Measurements from ENCODE around the gene ZNRF1. TPM values are rescaled to one million over a fixed set of nuclear protein-coding genes. Genes with fewer than 3 reads are reported as not detected.

Gene ZNRF1
- total RNA-seq, 1 experiment from 2014 or later, result 5.9 TPM

DNA sequence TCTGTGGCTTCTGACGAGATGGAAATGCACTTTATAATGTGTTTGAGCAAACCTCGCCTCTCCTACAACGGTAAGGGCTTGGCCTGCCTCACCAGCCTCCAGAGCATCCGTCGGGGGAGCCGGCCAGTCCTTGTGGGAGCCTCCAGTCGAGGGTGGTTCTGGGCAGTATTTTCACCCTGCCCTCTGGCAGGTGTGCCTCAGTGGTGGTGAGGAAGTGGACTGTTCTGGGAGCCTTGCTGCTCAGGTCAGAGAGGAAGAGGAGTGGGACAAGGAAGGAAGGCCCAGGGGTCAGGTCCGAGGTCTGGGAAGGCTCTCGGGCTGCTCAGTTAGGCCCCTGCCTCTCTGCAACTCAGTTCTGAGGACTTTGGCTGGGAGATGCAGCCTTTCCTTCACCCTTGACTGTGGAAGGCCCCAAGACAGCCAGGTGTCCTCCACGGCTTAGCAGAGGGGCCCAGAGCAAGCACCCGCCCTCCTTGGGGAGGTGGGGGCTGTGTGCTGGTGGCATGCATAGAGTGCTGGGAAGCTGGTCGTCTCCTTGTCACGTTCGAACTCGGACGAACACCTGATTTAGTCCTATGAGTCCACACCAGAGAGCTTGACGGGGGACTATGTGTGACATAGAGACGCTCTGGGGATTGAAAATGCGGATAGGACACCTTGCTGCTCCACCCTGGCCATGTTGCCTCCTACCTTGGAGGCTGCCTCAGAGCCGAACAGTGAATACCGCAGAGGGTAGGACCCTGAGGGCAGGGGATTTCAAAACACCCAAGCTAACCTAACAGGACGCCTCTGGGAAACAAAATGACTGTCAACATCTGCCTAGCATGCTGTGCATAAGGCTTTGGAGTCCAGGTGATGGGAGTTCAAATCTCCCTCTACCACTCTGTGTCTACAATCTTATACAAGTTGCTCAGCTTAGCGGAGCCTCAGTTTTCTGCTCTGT is 95.0 kb downstream of the ZNRF1 start:
- Histone ChIP-seq H3K79me2 (ENCODE audit: low read length) (no peaks in the 10 kb centered on the region), H3K4me1 (ENCODE audit: low read length) (peaks cover 2% of the 10 kb centered on the region), H3K36me3 (ENCODE audit: insufficient read depth, low read length) (no peaks in the 10 kb centered on the region), H3K4me3 (ENCODE audit: low read length) (no peak overlapping the region), H3K9me2 (replicated peaks; ENCODE audit: insufficient read depth, low read length) (no peaks in the 10 kb centered on the region), H2AFZ (ENCODE audit: low read length) (no peak overlapping the region), H3K27me3 (ENCODE audit: low read length) (no peaks in the 10 kb centered on the region), H3K4me2 (ENCODE audit: low read depth, low read length, poor library complexity, severe bottlenecking) (no peak overlapping the region), H3K27ac (ENCODE audit: low read length) (no peak overlapping the region), H4K20me1 (ENCODE audit: insufficient read depth, low read depth, low read length) (no peaks in the 10 kb centered on the region), H3K9me3 (ENCODE audit: low read length) (no peaks in the 10 kb centered on the region), H3K9ac (ENCODE audit: low read length) (no peak overlapping the region)
- no peak for DNase-seq

DNA sequence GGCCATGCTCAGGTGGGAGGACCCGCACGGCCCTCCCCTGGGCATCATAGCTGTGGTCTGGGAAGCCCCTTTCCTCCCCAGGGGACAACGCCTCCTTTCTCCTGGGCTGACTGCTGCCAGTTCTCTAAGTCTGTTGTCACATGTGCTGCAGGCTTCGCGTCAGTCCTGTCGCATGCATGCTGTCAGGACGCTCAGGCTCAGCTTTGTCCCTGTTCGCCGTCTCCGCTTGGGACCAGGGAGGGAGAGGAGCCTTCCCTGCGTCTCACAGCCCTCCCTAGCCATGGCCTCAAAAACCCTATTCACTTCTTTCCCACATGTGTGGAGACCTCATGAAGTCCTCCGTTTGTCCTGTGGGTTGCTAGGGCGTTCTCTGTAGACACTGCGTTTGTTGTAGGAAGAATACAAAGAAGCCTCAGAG is 96.4 kb downstream of the ZNRF1 start:
- no peak for DNase-seq
- Histone ChIP-seq H3K4me1 (ENCODE audit: low read length) (peaks cover 14% of the 10 kb centered on the region), H3K79me2 (ENCODE audit: low read length) (no peaks in the 10 kb centered on the region), H3K27ac (ENCODE audit: low read length) (no peak overlapping the region), H3K9ac (ENCODE audit: low read length) (no peak overlapping the region), H4K20me1 (ENCODE audit: insufficient read depth, low read depth, low read length) (no peaks in the 10 kb centered on the region), H3K27me3 (ENCODE audit: low read length) (no peaks in the 10 kb centered on the region), H3K4me3 (ENCODE audit: low read length) (no peak overlapping the region), H2AFZ (ENCODE audit: low read length) (no peak overlapping the region), H3K36me3 (ENCODE audit: insufficient read depth, low read length) (no peaks in the 10 kb centered on the region), H3K9me3 (ENCODE audit: low read length) (no peaks in the 10 kb centered on the region), H3K9me2 (replicated peaks; ENCODE audit: insufficient read depth, low read length) (no peaks in the 10 kb centered on the region), H3K4me2 (ENCODE audit: low read depth, low read length, poor library complexity, severe bottlenecking) (no peak overlapping the region)

DNA sequence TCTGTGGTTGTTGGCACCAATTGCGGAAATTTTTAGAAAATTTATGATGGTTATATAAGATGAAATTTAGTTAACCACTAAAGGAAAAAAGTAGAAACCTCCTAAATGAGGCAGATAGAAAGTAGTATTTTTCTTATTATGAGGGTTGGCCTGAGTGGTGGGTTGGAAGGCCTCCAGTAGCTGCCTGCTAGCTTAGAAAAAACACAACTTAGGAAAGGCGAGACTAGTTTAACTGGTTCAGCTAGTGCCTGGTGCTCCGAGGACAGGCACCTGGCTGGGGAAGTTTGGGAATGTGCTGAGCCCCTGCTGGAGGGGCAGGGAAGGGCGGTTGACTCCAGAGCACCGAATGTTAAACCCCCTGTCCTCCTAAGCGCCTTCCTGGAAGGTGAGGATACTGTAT is 97.8 kb downstream of the ZNRF1 start:
- Histone ChIP-seq H3K4me3 (ENCODE audit: low read length) (no peak overlapping the region), H3K9ac (ENCODE audit: low read length) (no peak overlapping the region), H3K4me1 (ENCODE audit: low read length) (peaks cover 14% of the 10 kb centered on the region), H3K9me3 (ENCODE audit: low read length) (no peaks in the 10 kb centered on the region), H3K27ac (ENCODE audit: low read length) (no peak overlapping the region), H3K4me2 (ENCODE audit: low read depth, low read length, poor library complexity, severe bottlenecking) (no peak overlapping the region), H3K79me2 (ENCODE audit: low read length) (no peaks in the 10 kb centered on the region), H4K20me1 (ENCODE audit: insufficient read depth, low read depth, low read length) (no peaks in the 10 kb centered on the region), H3K9me2 (replicated peaks; ENCODE audit: insufficient read depth, low read length) (no peaks in the 10 kb centered on the region), H3K27me3 (ENCODE audit: low read length) (no peaks in the 10 kb centered on the region), H3K36me3 (ENCODE audit: insufficient read depth, low read length) (no peaks in the 10 kb centered on the region), H2AFZ (ENCODE audit: low read length) (no peak overlapping the region)
- no peak for DNase-seq

- H3K4me1 ChIP-seq (ENCODE audit: low read length), result peaks cover 14% of the 10 kb centered on the region
- H3K9ac ChIP-seq (ENCODE audit: low read length), result no peak overlapping the region
- H3K4me2 ChIP-seq (ENCODE audit: low read depth, low read length, poor library complexity, severe bottlenecking), result no peak overlapping the region
- H2AFZ ChIP-seq (ENCODE audit: low read length), result no peak overlapping the region
- no peaks in the 10 kb centered on the region for H3K79me2 ChIP-seq (ENCODE audit: low read length)
- no peaks in the 10 kb centered on the region for H3K27me3 ChIP-seq (ENCODE audit: low read length)
- no peaks in the 10 kb centered on the region for H4K20me1 ChIP-seq (ENCODE audit: insufficient read depth, low read depth, low read length)
- H3K9me3 ChIP-seq (ENCODE audit: low read length), result no peaks in the 10 kb centered on the region
- no peaks in the 10 kb centered on the region for H3K9me2 ChIP-seq (replicated peaks; ENCODE audit: insufficient read depth, low read length)
- H3K4me3 ChIP-seq (ENCODE audit: low read length), result no peak overlapping the region
- no peak for DNase-seq
- no peaks in the 10 kb centered on the region for H3K36me3 ChIP-seq (ENCODE audit: insufficient read depth, low read length)
- H3K27ac ChIP-seq (ENCODE audit: low read length), result no peak overlapping the region
Measured at GRCh38 chr16:75097191-75097761, 98.5 kb downstream of the ZNRF1 start.

DNA sequence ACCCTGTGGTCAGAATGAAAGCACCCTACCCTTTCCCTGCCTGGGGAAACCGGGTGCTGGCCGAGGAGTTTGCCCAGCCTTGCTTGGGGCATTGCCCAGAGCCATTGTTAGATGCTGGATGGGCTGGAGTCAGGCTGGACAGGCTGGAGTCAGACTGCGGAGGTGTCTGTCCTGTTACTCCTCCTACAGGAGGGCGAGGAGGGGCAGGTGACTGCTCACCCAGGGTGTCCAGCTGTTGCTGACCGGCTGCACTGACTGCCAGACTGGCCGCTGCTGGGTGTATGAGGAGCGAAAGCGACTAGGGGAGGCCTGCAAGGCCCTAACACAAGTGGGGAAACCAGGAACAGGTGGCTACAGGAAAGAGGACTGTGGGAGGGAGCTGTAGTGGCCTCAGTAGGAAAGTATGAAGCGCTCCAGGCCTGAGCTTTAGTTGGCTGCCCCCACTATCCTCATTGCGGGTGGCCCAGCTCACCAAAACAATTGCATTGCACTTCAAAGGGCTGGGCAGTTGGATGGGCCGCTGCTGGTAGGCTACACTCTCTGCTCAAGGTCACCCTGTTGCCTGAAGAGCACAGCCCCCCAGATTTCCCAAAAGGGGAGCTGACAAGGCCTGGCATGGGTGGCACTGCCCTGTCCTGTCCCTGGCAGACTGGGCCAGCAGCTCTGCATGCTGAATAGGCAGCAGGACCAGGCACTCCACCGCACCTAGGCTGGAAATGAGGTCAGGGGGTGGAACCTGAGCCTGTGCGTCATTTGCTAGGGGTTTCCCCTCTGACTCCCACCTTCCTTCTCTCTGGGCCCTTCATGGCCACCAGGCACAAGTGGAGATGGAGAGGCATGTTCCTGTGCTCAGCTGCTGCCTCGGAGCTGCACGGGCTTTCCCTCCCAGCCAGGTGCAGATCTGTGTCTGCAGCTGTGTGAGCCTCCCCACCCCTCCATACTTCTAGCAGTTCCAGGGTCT is 99.4 kb downstream of the ZNRF1 start:
- no peak overlapping the region for H2AFZ ChIP-seq (ENCODE audit: low read length)
- H4K20me1 ChIP-seq (ENCODE audit: insufficient read depth, low read depth, low read length), result no peaks in the 10 kb centered on the region
- DNase-seq, result no peak
- no peaks in the 10 kb centered on the region for H3K27me3 ChIP-seq (ENCODE audit: low read length)
- no peak overlapping the region for H3K27ac ChIP-seq (ENCODE audit: low read length)
- H3K36me3 ChIP-seq (ENCODE audit: insufficient read depth, low read length), result no peaks in the 10 kb centered on the region
- H3K79me2 ChIP-seq (ENCODE audit: low read length), result no peaks in the 10 kb centered on the region
- no peak overlapping the region for H3K4me2 ChIP-seq (ENCODE audit: low read depth, low read length, poor library complexity, severe bottlenecking)
- H3K9me2 ChIP-seq (replicated peaks; ENCODE audit: insufficient read depth, low read length), result no peaks in the 10 kb centered on the region
- no peaks in the 10 kb centered on the region for H3K9me3 ChIP-seq (ENCODE audit: low read length)
- no peak overlapping the region for H3K9ac ChIP-seq (ENCODE audit: low read length)
- peaks cover 14% of the 10 kb centered on the region for H3K4me1 ChIP-seq (ENCODE audit: low read length)
- no peak overlapping the region for H3K4me3 ChIP-seq (ENCODE audit: low read length)

GRCh38 chr16:75099075-75099667 is 100.3 kb downstream of the ZNRF1 start:
- Histone ChIP-seq H3K9ac (ENCODE audit: low read length) (no peak overlapping the region), H3K79me2 (ENCODE audit: low read length) (no peaks in the 10 kb centered on the region), H3K27ac (ENCODE audit: low read length) (no peak overlapping the region), H3K9me3 (ENCODE audit: low read length) (no peaks in the 10 kb centered on the region), H3K4me3 (ENCODE audit: low read length) (no peak overlapping the region), H3K27me3 (ENCODE audit: low read length) (no peaks in the 10 kb centered on the region), H3K9me2 (replicated peaks; ENCODE audit: insufficient read depth, low read length) (no peaks in the 10 kb centered on the region), H2AFZ (ENCODE audit: low read length) (no peak overlapping the region), H3K36me3 (ENCODE audit: insufficient read depth, low read length) (no peaks in the 10 kb centered on the region), H3K4me1 (ENCODE audit: low read length) (peaks cover 14% of the 10 kb centered on the region), H4K20me1 (ENCODE audit: insufficient read depth, low read depth, low read length) (no peaks in the 10 kb centered on the region), H3K4me2 (ENCODE audit: low read depth, low read length, poor library complexity, severe bottlenecking) (no peak overlapping the region)
- DNase-seq, result no peak

DNA sequence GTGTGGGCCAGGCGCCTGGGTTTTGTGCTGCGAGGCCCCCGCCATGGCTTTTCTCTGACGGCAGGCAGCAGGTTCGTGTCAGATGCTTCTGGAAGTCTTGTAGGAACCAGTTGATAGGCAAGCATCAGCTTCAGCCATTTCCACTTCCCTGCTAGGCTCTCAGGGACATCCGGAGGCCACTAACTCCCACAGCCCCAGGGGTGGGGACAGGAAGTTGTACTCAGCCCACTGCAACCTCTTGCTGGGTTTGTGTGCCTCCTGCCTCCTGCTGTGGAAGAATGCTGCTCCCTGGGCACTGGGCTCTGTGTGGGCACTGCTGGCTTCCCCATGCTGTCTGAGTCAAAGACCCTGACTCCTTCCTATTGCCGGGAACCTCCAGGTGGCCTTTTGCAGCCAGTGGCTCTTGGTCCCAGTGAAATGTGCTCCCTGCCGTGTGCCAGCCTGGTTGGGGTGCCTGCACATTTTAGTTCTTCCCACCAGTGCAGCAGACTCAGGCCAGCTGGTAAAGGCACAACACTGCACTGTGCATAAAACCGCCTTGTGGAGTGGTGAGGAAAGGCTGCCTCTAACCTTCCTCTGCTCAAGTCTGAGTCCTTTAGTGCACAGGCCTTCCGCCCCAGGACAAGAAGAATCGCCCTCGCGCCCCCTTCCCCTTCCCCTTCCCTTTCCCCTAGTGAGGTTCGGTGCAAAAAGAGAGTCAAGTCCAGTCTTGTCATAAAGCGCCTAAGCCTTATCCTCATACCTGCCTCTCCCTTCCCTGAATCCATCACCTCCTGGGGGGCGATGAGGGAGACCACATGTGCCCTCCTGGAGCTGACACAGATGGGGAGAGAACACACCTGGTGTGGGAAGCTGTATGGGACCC is 101.1 kb downstream of the ZNRF1 start:
- Histone ChIP-seq H4K20me1 (ENCODE audit: insufficient read depth, low read depth, low read length) (no peaks in the 10 kb centered on the region), H3K27ac (ENCODE audit: low read length) (no peak overlapping the region), H3K4me3 (ENCODE audit: low read length) (no peak overlapping the region), H2AFZ (ENCODE audit: low read length) (no peak overlapping the region), H3K4me2 (ENCODE audit: low read depth, low read length, poor library complexity, severe bottlenecking) (no peak overlapping the region), H3K9ac (ENCODE audit: low read length) (no peak overlapping the region), H3K36me3 (ENCODE audit: insufficient read depth, low read length) (no peaks in the 10 kb centered on the region), H3K9me2 (replicated peaks; ENCODE audit: insufficient read depth, low read length) (no peaks in the 10 kb centered on the region), H3K9me3 (ENCODE audit: low read length) (no peaks in the 10 kb centered on the region), H3K27me3 (ENCODE audit: low read length) (no peaks in the 10 kb centered on the region), H3K79me2 (ENCODE audit: low read length) (no peaks in the 10 kb centered on the region), H3K4me1 (ENCODE audit: low read length) (peaks cover 14% of the 10 kb centered on the region)
- no peak for DNase-seq

Measured in Karpas-422 (cell line).